ENCODE measurements around the gene PPP2R2B. TPM values are rescaled to one million over a fixed set of nuclear protein-coding genes. Genes with fewer than 3 reads are reported as not detected.

Gene PPP2R2B
- total RNA-seq, 4 donors from 2014 or later, result 1.2 to 2.9 (median 1.9) TPM

DNA sequence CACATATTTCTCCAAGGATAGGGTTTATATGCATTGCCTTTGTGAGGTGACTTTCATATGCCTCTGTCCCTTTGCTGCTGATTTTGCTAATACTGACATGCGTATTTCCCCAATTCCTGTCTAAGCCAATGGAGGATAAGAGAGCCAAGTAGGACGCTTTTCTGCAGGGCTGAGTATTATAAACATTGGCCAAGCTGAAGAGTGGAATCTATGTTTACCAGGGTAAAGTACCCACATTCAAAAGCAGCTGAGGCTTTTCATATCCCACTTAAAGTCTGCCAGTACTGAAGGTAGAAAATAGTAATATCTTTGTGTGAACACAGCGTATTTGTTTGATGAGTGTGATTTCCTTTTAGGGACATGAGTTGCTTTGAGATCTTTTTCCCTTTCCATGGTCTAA is 233.7 kb downstream of the PPP2R2B start:
- Histone ChIP-seq H3K4me1 (no peaks in the 10 kb centered on the region), H3K27ac (no peak overlapping the region), H3K4me3 (no peak overlapping the region), H3K27me3 (no peaks in the 10 kb centered on the region), H3K36me3 (no peaks in the 10 kb centered on the region), H3K9me3 (no peaks in the 10 kb centered on the region)
- DNase-seq, result no peak
- TF ChIP-seq, protein P1, sequence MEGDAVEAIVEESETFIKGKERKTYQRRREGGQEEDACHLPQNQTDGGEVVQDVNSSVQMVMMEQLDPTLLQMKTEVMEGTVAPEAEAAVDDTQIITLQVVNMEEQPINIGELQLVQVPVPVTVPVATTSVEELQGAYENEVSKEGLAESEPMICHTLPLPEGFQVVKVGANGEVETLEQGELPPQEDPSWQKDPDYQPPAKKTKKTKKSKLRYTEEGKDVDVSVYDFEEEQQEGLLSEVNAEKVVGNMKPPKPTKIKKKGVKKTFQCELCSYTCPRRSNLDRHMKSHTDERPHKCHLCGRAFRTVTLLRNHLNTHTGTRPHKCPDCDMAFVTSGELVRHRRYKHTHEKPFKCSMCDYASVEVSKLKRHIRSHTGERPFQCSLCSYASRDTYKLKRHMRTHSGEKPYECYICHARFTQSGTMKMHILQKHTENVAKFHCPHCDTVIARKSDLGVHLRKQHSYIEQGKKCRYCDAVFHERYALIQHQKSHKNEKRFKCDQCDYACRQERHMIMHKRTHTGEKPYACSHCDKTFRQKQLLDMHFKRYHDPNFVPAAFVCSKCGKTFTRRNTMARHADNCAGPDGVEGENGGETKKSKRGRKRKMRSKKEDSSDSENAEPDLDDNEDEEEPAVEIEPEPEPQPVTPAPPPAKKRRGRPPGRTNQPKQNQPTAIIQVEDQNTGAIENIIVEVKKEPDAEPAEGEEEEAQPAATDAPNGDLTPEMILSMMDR (IDR thresholded peaks at IDR 0.05), result no peak
- no peak for TF ChIP-seq POLR2A (IDR thresholded peaks at IDR 0.05)

DNA sequence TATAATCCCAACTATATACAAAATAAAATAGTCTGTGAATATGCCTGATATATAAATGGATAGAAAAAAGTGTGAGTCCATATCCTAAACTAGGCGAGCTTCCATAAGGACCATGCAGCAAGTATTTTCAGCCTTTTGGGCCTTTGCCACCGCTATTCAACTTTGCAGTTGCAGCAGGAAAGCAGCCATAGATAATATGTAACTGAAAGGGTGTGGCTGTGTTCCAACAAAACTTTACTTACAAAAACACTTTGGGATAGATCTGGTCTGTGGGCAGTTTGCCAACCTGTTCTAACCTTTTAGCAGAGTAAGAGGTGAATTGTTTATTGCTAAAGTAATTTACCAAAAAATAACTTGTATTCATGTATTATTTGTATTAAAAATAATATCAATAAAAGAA is 234.8 kb downstream of the PPP2R2B start:
- no peaks in the 10 kb centered on the region for H3K4me1 ChIP-seq
- TF ChIP-seq POLR2A (IDR thresholded peaks at IDR 0.05), result no peak
- TF ChIP-seq, protein P1 (IDR thresholded peaks at IDR 0.05), result no peak
- no peak overlapping the region for H3K27ac ChIP-seq
- no peaks in the 10 kb centered on the region for H3K9me3 ChIP-seq
- no peak overlapping the region for H3K4me3 ChIP-seq
- no peak for DNase-seq
- no peaks in the 10 kb centered on the region for H3K27me3 ChIP-seq
- H3K36me3 ChIP-seq, result no peaks in the 10 kb centered on the region

DNA sequence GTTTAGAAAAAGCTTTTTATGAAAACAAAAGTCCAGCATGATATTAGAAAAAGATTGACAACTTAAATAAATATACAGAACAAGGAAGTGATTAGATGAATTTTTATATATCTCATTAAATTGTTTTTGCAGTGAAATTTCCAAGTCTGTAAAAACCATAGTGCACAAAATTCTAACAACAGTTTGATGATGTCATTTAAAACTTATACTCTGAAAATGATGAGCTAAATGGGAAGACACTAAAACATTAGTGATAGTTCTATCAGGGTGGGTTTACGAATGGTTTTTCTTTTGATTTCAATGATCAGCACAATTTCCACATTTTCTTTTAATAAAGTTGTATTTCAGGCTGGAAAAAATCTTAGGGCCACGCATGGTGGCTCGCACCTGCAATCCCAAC is 236.1 kb downstream of the PPP2R2B start:
- H3K4me3 ChIP-seq, result no peak overlapping the region
- no peaks in the 10 kb centered on the region for H3K9me3 ChIP-seq
- no peak overlapping the region for H3K27ac ChIP-seq
- H3K4me1 ChIP-seq, result no peaks in the 10 kb centered on the region
- no peak for TF ChIP-seq POLR2A (IDR thresholded peaks at IDR 0.05)
- TF ChIP-seq, protein P1 (IDR thresholded peaks at IDR 0.05), result no peak
- H3K27me3 ChIP-seq, result no peaks in the 10 kb centered on the region
- DNase-seq, result no peak
- no peaks in the 10 kb centered on the region for H3K36me3 ChIP-seq

DNA sequence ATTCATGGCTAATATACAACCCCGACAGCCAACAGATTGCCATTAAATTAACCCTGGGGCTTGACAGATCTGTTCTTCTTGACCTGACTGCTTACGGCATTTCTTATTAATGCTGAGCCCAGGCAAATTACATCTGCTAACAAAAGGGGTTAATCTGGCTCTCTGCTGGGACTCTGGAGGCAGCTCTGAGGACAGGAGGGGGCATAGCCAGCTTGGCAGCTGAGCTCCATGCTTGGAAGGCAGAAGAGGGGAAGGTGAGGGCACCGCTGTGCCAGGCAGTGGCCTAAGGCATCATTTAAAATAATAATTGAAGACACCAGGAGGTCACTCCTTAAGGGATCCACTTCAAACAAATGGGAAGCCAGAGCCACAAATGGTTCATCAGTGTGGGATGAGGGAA is 236.6 kb downstream of the PPP2R2B start:
- Histone ChIP-seq H3K9me3 (no peaks in the 10 kb centered on the region), H3K36me3 (no peaks in the 10 kb centered on the region), H3K27me3 (no peaks in the 10 kb centered on the region), H3K4me1 (no peaks in the 10 kb centered on the region), H3K27ac (no peak overlapping the region), H3K4me3 (no peak overlapping the region)
- TF ChIP-seq POLR2A (IDR thresholded peaks at IDR 0.05), result no peak
- TF ChIP-seq, protein P1 (IDR thresholded peaks at IDR 0.05), result no peak
- DNase-seq, result no peak

DNA sequence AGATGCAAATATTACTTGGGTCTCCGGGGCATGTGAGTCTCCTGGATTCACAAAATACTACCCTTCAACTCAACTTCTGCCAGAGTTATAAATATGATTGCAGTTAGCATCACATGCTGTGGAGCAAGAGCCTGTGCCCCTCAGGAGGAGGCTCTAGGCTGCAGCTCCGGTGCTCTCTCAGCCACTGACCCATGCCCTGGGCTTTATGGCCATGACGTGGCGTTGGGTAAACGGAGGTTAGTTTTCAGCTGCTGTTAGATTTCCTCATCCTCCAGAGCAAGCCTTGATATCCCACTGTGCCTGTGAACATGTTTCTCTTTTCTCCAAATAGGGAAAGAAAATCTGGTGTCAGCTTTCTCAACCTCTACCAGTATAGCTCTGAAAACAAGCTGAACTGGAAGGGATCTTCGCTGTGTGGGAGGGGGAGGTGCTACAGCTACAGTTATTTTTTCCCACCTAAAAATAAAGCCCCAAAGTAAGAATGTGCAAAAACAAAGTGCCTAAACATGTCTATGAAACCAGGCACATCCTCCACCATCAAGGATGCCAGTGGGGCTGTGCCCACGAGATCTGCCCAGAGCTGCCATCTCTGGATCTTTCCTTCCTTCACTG is 238.2 kb downstream of the PPP2R2B start:
- no peak overlapping the region for H3K27ac ChIP-seq
- TF ChIP-seq, protein P1 (IDR thresholded peaks at IDR 0.05), result no peak
- TF ChIP-seq POLR2A (IDR thresholded peaks at IDR 0.05), result no peak
- H3K9me3 ChIP-seq, result no peaks in the 10 kb centered on the region
- no peak overlapping the region for H3K4me3 ChIP-seq
- no peaks in the 10 kb centered on the region for H3K4me1 ChIP-seq
- no peaks in the 10 kb centered on the region for H3K36me3 ChIP-seq
- no peaks in the 10 kb centered on the region for H3K27me3 ChIP-seq
- no peak for DNase-seq

DNA sequence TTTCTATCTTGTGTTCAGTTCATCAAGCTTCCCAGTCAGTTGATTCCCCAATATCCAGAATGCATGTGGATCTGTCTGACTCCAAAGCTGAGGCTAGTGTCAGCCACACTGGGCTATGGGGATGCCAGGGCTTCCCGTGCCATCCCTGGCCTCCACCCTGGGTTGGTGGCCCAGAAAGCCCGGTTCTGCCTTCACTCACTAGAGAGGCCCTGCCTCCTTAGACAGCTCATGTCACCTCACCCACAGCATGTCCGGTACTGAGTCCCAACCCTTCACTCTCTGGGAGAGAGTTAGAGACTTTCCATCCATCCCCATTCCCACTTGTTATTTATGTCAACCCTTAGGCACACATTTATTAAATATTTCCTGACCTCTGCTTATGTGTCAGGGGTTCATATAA is 243.1 kb downstream of the PPP2R2B start:
- DNase-seq, result no peak
- no peak overlapping the region for H3K27ac ChIP-seq
- H3K36me3 ChIP-seq, result no peaks in the 10 kb centered on the region
- TF ChIP-seq, protein P1 (IDR thresholded peaks at IDR 0.05), result no peak
- no peak for TF ChIP-seq POLR2A (IDR thresholded peaks at IDR 0.05)
- H3K4me1 ChIP-seq, result no peaks in the 10 kb centered on the region
- H3K9me3 ChIP-seq, result no peaks in the 10 kb centered on the region
- no peaks in the 10 kb centered on the region for H3K27me3 ChIP-seq
- H3K4me3 ChIP-seq, result no peak overlapping the region

Measured in Peyer's patch (tissue), 4 donors.